Endothelial cell of umbilical vein (primary cell): ENCODE results near the gene ADD2. TPM values are rescaled to one million over a fixed set of nuclear protein-coding genes. Genes with fewer than 3 reads are reported as not detected.

ENCODE experiments used
- BruUV-seq: library from RNA; stranded (reverse); fragments of 400-500 nt; replicated peaks from 2 replicates; lab custom pipeline; 2021; lab: Mats Ljungman, UMichigan
- CTCF ChIA-PET: fragments of 300-600, 350-600 bp; sonication (Branson Sonifier 250); formaldehyde crosslinking; loops from one replicate; lab custom pipeline; 2021; ENCODE audit warnings: antibody characterized with exemption, inconsistent platforms; lab: Charles Lee
- POLR2A ChIA-PET: fragments of 300-600, 350-600 bp; sonication (Branson Sonifier 250); formaldehyde crosslinking; loops from one replicate; lab custom pipeline; 2021; ENCODE audit warnings: antibody characterized with exemption, inconsistent platforms; lab: Charles Lee
- DNase-seq: peaks from one replicate; pipeline ENCODE4 v3.0.0-alpha.2; 2011; ENCODE audit warnings: low read depth, low spot score
- FAIRE-seq: peaks from 2 replicates; lab custom pipeline; 2011; peaks lifted over from hg19 to GRCh38; lab: Jason Lieb, UNC
- H2AFZ ChIP-seq: 2 replicates; pipeline ENCODE4 v1.6.0; 2012; ENCODE audit warnings: low read depth, low read length, control low read depth, inconsistent platforms
- H3K27ac ChIP-seq: 2 replicates; pipeline ENCODE4 v1.5.1; 2011; ENCODE audit warnings: low read depth, mild to moderate bottlenecking, control low read depth, low read length, moderate library complexity; ENCODE audit not compliant: insufficient read depth
- H3K27me3 ChIP-seq, 2 experiments: 2 replicates each; pipeline versions ENCODE4 v1.6.0 to v1.6.1; 2011; ENCODE audit warnings: low read length in 2 of 2, mixed read lengths in 1 of 2; ENCODE audit not compliant: control insufficient read depth in 2 of 2, insufficient read depth in 2 of 2
- H3K36me3 ChIP-seq, 2 experiments: 2 replicates in 1 of 2; 3 replicates in 1 of 2; pipeline ENCODE4 v1.5.1; 2011; ENCODE audit warnings: low read length in 2 of 2, mild to moderate bottlenecking in 1 of 2, moderate library complexity in 1 of 2; ENCODE audit not compliant: control insufficient read depth in 2 of 2, insufficient read depth in 2 of 2; ENCODE audit errors: extremely low read depth in 1 of 2
- H3K4me1 ChIP-seq: 3 replicates; pipeline ENCODE4 v1.5.1; 2011; ENCODE audit warnings: mild to moderate bottlenecking, low read length; ENCODE audit not compliant: control insufficient read depth, insufficient read depth; ENCODE audit errors: extremely low read depth
- H3K4me2 ChIP-seq: 2 replicates; pipeline ENCODE4 v1.6.1; 2011; ENCODE audit warnings: low read length, control low read depth, mixed read lengths; ENCODE audit not compliant: insufficient read depth
- H3K4me3 ChIP-seq, 3 experiments: fragments of 200-600 bp in 1 of 3; sonication (generic), shearing (Covaris generic) in 1 of 3; replicated peaks in 1 of 3; 2 replicates each; pipeline ENCODE4 v1.5.1; 2011 to 2016; ENCODE audit warnings: control low read depth in 3 of 3, low read length in 3 of 3, mild to moderate bottlenecking in 2 of 3, inconsistent platforms in 1 of 3, low read depth in 1 of 3, moderate library complexity in 1 of 3; ENCODE audit not compliant: insufficient read depth in 1 of 3
- H3K79me2 ChIP-seq: 2 replicates; pipeline ENCODE4 v1.6.0; 2012; ENCODE audit warnings: low read length, inconsistent platforms; ENCODE audit not compliant: control insufficient read depth, insufficient read depth
- H3K9ac ChIP-seq: replicated peaks from 2 replicates; pipeline ENCODE3; 2011; ENCODE audit warnings: low read length, control low read depth; ENCODE audit not compliant: insufficient read depth; ENCODE audit errors: extremely low read depth
- H3K9me1 ChIP-seq: replicated peaks from 3 replicates; pipeline ENCODE4 v1.6.0; 2011; ENCODE audit warnings: mild to moderate bottlenecking, low read length; ENCODE audit not compliant: control insufficient read depth, insufficient read depth; ENCODE audit errors: extremely low read depth
- H3K9me3 ChIP-seq: replicated peaks from 2 replicates; pipeline ENCODE4 v1.5.1; 2012; ENCODE audit warnings: low read length, inconsistent platforms; ENCODE audit not compliant: control insufficient read depth, insufficient read depth
- H4K20me1 ChIP-seq: replicated peaks from 2 replicates; pipeline ENCODE3; 2011; ENCODE audit warnings: mild to moderate bottlenecking, low read length; ENCODE audit not compliant: control insufficient read depth, insufficient read depth; ENCODE audit errors: extremely low read depth
- EZH2 ChIP-seq: IDR thresholded peaks from 2 replicates; pipeline ENCODE4 v1.6.1; 2012; ENCODE audit warnings: borderline replicate concordance, low read depth, mild to moderate bottlenecking, moderate library complexity, low read length, inconsistent platforms; ENCODE audit not compliant: severe bottlenecking
- FOS ChIP-seq: IDR thresholded peaks from 2 replicates; pipeline ENCODE4 v1.6.1; 2011; ENCODE audit warnings: mild to moderate bottlenecking, low read length, moderate library complexity, borderline replicate concordance; ENCODE audit not compliant: insufficient read depth
- GATA2 ChIP-seq: IDR thresholded peaks from 2 replicates; pipeline ENCODE4 v1.7.0; 2011; ENCODE audit warnings: low read depth, mild to moderate bottlenecking, moderate library complexity, mixed read lengths, low read length; ENCODE audit not compliant: insufficient read length, insufficient read depth
- JUN ChIP-seq: IDR thresholded peaks from 2 replicates; pipeline ENCODE4 v1.6.1; 2011; ENCODE audit warnings: borderline replicate concordance, low read depth; ENCODE audit not compliant: insufficient read length, insufficient read depth
- MYC ChIP-seq: IDR thresholded peaks from one replicate; pipeline ENCODE4 v1.6.1; 2011; ENCODE audit warnings: mild to moderate bottlenecking, low read depth, low read length
- POLR2A ChIP-seq: IDR thresholded peaks from 2 replicates; pipeline ENCODE4 v1.6.1; 2012; ENCODE audit warnings: low read depth, mild to moderate bottlenecking, control low read depth, low read length
- POLR2AphosphoS5 ChIP-seq: IDR thresholded peaks from 2 replicates; pipeline ENCODE4 v1.6.1; 2012; ENCODE audit warnings: low read depth, mild to moderate bottlenecking, control low read depth, low read length, moderate library complexity; ENCODE audit not compliant: insufficient read depth
- dilution Hi-C: fragments of 300-500 bp; cut with MboI; formaldehyde crosslinking; loops from one replicate; pipeline ENCODE4 v1.15.0; 2019; ENCODE audit warnings: low sequenced_read_pairs; ENCODE audit not compliant: extremely low pct_ligation_motif_present
- intact Hi-C: fragments of 100-400 bp; cut with micrococcal nuclease; formaldehyde crosslinking; loops from one replicate; pipeline ENCODE4 v1.10.0; 2022
- polyA plus RNA-seq, 4 experiments: library from polyadenylated mRNA; depleted of rRNA in 3 of 4; stranded (reverse) in 3 of 4; unstranded in 1 of 4; fragments of >200 nt; gene quantifications; 2 replicates each; pipeline versions ENCODE4 v1.2.1 to v1.2.3, GENCODE V29; 2011 to 2012; ENCODE audit warnings: missing spikeins in 1 of 4
- total RNA-seq: library from RNA; stranded (reverse); gene quantifications from 2 replicates; pipeline ENCODE4 v1.2.3, GENCODE V29; 2021
- TF ChIP-seq, protein P1 (sequence below): IDR thresholded peaks from 2 replicates; pipeline ENCODE4 v1.6.1; 2011; ENCODE audit not compliant: insufficient read depth, insufficient read length
- TF ChIP-seq, protein P2 (sequence below), 2 donors: IDR thresholded peaks; 1 replicate in 1 of 2; 2 replicates in 1 of 2; pipeline ENCODE4 v1.5.1; 2011; ENCODE audit warnings: low read length in 2 of 2, mild to moderate bottlenecking in 2 of 2, moderate library complexity in 2 of 2, control low read depth in 1 of 2, inconsistent platforms in 1 of 2, low read depth in 1 of 2; ENCODE audit not compliant: insufficient read depth in 1 of 2; ENCODE audit errors: extremely low read depth in 1 of 2

The ADD2 gene
- total and polyA plus RNA-seq, 2 donors (not counting 3 experiments of a cell fraction or from before 2014, with no cell fraction given) = 0.17 TPM; not detected in 1

- H3K27ac ChIP-seq = no peak overlapping the region
- no peak for FAIRE-seq
- H3K79me2 ChIP-seq = no peaks in the 10 kb centered on the region
- CTCF ChIA-PET = interaction anchor here (0.9 to 2.0 kb wide), 4 partner anchors 128 to 353 kb away, joined by 3 to 10 read pairs (median 5); no protein-coding TSS in a partner anchor
- no peaks in the 10 kb centered on the region for H4K20me1 ChIP-seq
- no peaks in the 10 kb centered on the region for H3K36me3 ChIP-seq
- no peak overlapping the region for H3K4me3 ChIP-seq
- no peaks in the 10 kb centered on the region for H3K4me1 ChIP-seq
- TF ChIP-seq JUN (no peak), MYC (no peak), FOS (no peak), POLR2A (no peak), POLR2AphosphoS5 (no peak), EZH2 (no peak), GATA2 (no peak)
- TF ChIP-seq, protein P1, sequence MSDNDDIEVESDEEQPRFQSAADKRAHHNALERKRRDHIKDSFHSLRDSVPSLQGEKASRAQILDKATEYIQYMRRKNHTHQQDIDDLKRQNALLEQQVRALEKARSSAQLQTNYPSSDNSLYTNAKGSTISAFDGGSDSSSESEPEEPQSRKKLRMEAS = no peak
- TF ChIP-seq, protein P2, sequence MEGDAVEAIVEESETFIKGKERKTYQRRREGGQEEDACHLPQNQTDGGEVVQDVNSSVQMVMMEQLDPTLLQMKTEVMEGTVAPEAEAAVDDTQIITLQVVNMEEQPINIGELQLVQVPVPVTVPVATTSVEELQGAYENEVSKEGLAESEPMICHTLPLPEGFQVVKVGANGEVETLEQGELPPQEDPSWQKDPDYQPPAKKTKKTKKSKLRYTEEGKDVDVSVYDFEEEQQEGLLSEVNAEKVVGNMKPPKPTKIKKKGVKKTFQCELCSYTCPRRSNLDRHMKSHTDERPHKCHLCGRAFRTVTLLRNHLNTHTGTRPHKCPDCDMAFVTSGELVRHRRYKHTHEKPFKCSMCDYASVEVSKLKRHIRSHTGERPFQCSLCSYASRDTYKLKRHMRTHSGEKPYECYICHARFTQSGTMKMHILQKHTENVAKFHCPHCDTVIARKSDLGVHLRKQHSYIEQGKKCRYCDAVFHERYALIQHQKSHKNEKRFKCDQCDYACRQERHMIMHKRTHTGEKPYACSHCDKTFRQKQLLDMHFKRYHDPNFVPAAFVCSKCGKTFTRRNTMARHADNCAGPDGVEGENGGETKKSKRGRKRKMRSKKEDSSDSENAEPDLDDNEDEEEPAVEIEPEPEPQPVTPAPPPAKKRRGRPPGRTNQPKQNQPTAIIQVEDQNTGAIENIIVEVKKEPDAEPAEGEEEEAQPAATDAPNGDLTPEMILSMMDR (IDR thresholded peaks at IDR 0.05; ENCODE audit: extremely low read depth in 1 of 2, insufficient read depth in 1 of 2, low read depth in 1 of 2, low read length in 2 of 2) = no peak
- H3K9me3 ChIP-seq = no peaks in the 10 kb centered on the region
- no peaks in the 10 kb centered on the region for H3K9me1 ChIP-seq
- no peak overlapping the region for H3K4me2 ChIP-seq
- no peak overlapping the region for H2AFZ ChIP-seq
- peaks cover 14 to 21% of the 10 kb centered on the region in 2 experiments for H3K27me3 ChIP-seq
- no peak for DNase-seq
- BruUV-seq = no TSS peak
- intact Hi-C loops = no loop called here
- dilution Hi-C loops = no loop called here
- POLR2A ChIA-PET = no interaction called here
- H3K9ac ChIP-seq = no peak overlapping the region
These were observed 110.8 kb downstream of the ADD2 start for GRCh38 chr2:70657246-70657645.
